BE2C (cell line): Measurements from ENCODE around the gene PLD5.

ENCODE experiments used
- DNase-seq: peaks from one replicate; pipeline ENCODE4 v3.0.0-alpha.2; 2020
- H3K27me3 ChIP-seq: fragments of 250-450 bp; sonication (Bioruptor Pico); 2 replicates; pipeline ENCODE4 v1.5.1; 2020; ENCODE audit warnings: mild to moderate bottlenecking
- H3K36me3 ChIP-seq: fragments of 250-450 bp; sonication (Bioruptor Pico); 2 replicates; pipeline ENCODE4 v1.5.1; 2020; ENCODE audit warnings: mild to moderate bottlenecking
- H3K4me1 ChIP-seq: fragments of 250-450 bp; sonication (Bioruptor Pico); 2 replicates; pipeline ENCODE4 v1.5.1; 2020
- H3K4me3 ChIP-seq: 2 replicates; pipeline ENCODE4 v1.5.1; 2011; ENCODE audit warnings: low read depth, low read length
- H3K9me3 ChIP-seq: fragments of 250-450 bp; sonication (Bioruptor Pico); 2 replicates; pipeline ENCODE4 v1.5.1; 2020
- TF ChIP-seq, protein P1 (sequence below): IDR thresholded peaks from 2 replicates; pipeline ENCODE4 v1.5.1; 2012; ENCODE audit warnings: mild to moderate bottlenecking, low read depth, low read length

PLD5 gene

GRCh38 chr1:242554577-242554976 is 30.1 kb upstream of the PLD5 start:
- TF ChIP-seq, protein P1, sequence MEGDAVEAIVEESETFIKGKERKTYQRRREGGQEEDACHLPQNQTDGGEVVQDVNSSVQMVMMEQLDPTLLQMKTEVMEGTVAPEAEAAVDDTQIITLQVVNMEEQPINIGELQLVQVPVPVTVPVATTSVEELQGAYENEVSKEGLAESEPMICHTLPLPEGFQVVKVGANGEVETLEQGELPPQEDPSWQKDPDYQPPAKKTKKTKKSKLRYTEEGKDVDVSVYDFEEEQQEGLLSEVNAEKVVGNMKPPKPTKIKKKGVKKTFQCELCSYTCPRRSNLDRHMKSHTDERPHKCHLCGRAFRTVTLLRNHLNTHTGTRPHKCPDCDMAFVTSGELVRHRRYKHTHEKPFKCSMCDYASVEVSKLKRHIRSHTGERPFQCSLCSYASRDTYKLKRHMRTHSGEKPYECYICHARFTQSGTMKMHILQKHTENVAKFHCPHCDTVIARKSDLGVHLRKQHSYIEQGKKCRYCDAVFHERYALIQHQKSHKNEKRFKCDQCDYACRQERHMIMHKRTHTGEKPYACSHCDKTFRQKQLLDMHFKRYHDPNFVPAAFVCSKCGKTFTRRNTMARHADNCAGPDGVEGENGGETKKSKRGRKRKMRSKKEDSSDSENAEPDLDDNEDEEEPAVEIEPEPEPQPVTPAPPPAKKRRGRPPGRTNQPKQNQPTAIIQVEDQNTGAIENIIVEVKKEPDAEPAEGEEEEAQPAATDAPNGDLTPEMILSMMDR: no peak
- Histone ChIP-seq H3K9me3 (no peaks in the 10 kb centered on the region), H3K36me3 (no peaks in the 10 kb centered on the region), H3K4me1 (no peaks in the 10 kb centered on the region), H3K27me3 (no peaks in the 10 kb centered on the region), H3K4me3 (no peak overlapping the region)
- DNase-seq: no peak

DNA sequence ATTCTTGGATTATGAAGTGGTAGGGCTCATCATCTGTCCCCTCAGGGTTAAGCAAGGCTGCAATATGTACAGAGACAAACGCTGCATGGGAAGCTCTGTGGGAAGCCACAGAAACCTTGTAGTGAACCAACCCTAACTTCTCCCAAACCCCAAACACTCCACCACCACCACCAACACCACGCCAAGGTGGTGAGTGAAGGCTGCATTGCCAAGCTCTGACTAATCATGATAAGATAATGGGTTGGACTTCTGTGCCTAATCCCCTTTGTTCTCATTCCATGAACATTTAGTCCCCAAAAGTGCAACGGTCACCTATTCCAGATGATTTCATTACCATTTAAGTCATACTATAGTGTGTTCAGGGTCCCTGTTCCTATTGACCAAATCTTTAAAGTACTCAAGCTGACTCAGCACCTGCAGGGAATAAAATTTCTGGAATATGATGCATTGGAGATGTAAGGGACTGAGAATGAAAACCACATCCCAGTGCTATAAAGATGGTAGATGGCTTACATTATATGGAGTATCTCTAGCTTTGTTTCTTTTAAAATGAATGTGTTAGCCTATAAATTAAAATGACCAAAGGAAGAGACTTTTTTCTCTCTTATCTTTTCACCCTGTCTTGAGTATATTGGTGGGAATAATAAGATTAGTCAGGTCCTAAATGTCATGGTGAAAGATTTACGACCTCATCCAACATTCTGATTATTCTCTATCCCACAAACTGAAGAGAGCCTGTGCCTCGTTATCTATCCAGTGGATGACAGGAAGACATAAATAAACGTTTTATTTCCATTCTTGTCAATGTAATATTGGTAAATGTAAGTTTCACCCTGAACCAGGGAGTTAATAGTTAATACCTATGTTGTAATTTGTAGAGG is 22.6 kb upstream of the PLD5 start:
- H3K4me3 ChIP-seq: no peak overlapping the region
- no peaks in the 10 kb centered on the region for H3K9me3 ChIP-seq
- no peak for DNase-seq
- TF ChIP-seq, protein P1: no peak
- H3K27me3 ChIP-seq: no peaks in the 10 kb centered on the region
- no peaks in the 10 kb centered on the region for H3K36me3 ChIP-seq
- H3K4me1 ChIP-seq: no peaks in the 10 kb centered on the region

DNA sequence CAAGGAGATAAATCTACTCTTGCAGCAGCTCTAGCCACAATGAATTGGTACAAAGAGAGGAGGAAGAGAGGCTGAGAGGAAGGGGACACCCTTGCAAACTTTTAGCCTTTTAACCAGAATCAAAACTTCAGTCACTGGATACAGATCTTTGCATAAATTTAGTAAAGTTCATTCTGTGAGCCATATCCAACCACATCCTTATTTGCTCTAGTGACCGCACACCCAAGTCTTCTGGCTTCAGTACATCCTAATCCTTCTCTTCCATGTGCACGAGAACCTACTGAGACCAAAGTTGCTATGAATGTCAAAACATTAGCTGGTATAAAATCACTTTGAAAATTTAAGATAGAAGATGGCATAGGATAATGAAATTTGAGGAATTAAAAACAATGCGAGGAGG is 21.9 kb upstream of the PLD5 start:
- Histone ChIP-seq H3K9me3 (no peaks in the 10 kb centered on the region), H3K36me3 (no peaks in the 10 kb centered on the region), H3K4me1 (no peaks in the 10 kb centered on the region), H3K27me3 (no peaks in the 10 kb centered on the region), H3K4me3 (no peak overlapping the region)
- no peak for DNase-seq
- TF ChIP-seq, protein P1: no peak

DNA sequence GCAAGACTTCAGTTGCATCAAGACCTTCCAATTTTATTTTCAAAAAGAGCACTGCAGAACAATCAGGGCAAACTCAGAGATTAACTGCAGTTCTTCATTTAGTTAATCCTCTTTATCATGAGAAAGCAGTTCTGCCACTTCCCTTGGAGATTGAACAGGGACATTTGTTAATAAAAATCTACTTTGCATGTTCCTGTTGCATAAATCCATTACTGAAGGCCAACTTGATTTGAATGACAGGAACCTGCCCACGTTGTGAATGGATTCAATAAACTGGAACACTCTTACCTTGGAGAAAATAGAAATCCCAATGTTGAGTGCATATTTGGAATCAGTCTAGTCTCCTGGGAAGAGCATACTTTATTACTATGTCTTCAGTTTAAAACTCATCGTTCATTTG is 19.6 kb upstream of the PLD5 start:
- DNase-seq: no peak
- TF ChIP-seq, protein P1: no peak

DNA sequence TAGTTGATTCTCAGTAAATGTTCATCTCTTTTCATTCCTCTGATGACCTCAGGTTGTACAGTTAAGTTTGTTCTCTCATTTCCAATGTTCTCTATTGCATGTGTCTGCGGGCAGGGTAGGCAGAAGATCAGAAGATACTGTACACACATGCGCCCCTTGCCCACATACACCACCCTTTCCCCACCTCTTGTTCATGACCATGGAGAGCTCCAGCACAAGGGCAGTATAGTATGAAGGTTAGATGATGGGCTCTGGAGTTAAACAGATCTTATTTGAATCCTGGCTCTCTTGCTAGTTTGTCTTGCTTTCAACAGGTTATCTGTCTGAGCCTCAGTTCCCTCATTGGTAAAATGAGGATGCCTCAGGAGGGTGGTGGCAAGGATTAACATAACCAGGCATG is 17.8 kb upstream of the PLD5 start:
- no peaks in the 10 kb centered on the region for H3K27me3 ChIP-seq
- no peaks in the 10 kb centered on the region for H3K36me3 ChIP-seq
- TF ChIP-seq, protein P1: no peak
- H3K4me1 ChIP-seq: no peaks in the 10 kb centered on the region
- no peak overlapping the region for H3K4me3 ChIP-seq
- no peaks in the 10 kb centered on the region for H3K9me3 ChIP-seq
- no peak for DNase-seq

More for the DNA sequence above, 19.6 kb upstream of the PLD5 start:
- no peak overlapping the region for H3K4me3 ChIP-seq
- no peaks in the 10 kb centered on the region for H3K4me1 ChIP-seq
- H3K36me3 ChIP-seq: no peaks in the 10 kb centered on the region
- H3K9me3 ChIP-seq: no peaks in the 10 kb centered on the region
- H3K27me3 ChIP-seq: no peaks in the 10 kb centered on the region

DNA sequence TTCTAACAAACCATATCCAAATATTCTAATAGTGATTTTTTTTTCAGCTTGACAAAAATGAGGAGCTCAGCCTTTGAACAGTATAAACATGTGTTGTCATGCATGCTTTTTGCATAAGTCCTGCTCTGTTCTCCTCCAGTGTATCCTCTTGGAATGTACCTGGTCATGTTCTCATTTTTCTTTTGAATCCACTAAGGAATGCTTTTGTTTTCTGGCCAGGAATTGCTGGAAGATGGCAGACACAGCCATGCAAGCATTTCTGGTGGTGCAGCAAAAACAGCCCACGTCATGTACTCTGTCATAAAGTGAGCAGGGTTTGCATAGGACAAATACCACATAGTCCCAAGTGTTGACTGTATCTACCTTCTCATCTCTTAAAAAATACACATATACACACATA is 11.5 kb upstream of the PLD5 start:
- Histone ChIP-seq H3K36me3 (no peaks in the 10 kb centered on the region), H3K4me1 (no peaks in the 10 kb centered on the region), H3K9me3 (no peaks in the 10 kb centered on the region), H3K27me3 (no peaks in the 10 kb centered on the region; the same call in 1 of the 2 replicates), H3K4me3 (no peak overlapping the region)
- TF ChIP-seq, protein P1: no peak
- DNase-seq: no peak
